Stimulated activated CD4-positive, alpha-beta T cell treated with anti-CD3 and anti-CD28 coated beads, Interleukin-12 subunit alpha, Interleukin-12 subunit beta, amount 100 ng/mL, for 24 hours (primary cell): ENCODE measurements around the gene COMMD1.
"Not testable (repeated sequence)": the region's sequence is repeated elsewhere in the genome, so short reads cannot be mapped to it uniquely, and the experiment has no call there.

ENCODE experiments used
- DNase-seq, 2 experiments: peaks; one replicate each; pipeline ENCODE4 v3.0.0-alpha.2; 2020; ENCODE audit warnings: low read depth in 2 of 2

COMMD1 gene

GRCh38 chr2:62074233-62074632 lies 168.8 kb downstream of the COMMD1 start:
- no peak for DNase-seq

- DNase-seq: no peak
These were observed 171.6 kb downstream of the COMMD1 start for GRCh38 chr2:62076980-62077638.

- DNase-seq: no peak
These were observed 179.3 kb downstream of the COMMD1 start for GRCh38 chr2:62084801-62085200.

GRCh38 chr2:62089658-62090057 lies 184.2 kb downstream of the COMMD1 start:
- no peak for DNase-seq

GRCh38 chr2:62091471-62091870 lies 186.0 kb downstream of the COMMD1 start:
- DNase-seq: no peak

- no peak for DNase-seq
These were observed 193.6 kb downstream of the COMMD1 start for GRCh38 chr2:62099050-62099449.

GRCh38 chr2:62099523-62100175 lies 194.2 kb downstream of the COMMD1 start:
- DNase-seq: no peak

GRCh38 chr2:62101886-62102285 lies 196.4 kb downstream of the COMMD1 start:
- DNase-seq: no peak

- DNase-seq: no peak
These were observed 197.0 kb downstream of the COMMD1 start for GRCh38 chr2:62102402-62102920.

- DNase-seq: no peak
These were observed 204.1 kb downstream of the COMMD1 start for GRCh38 chr2:62109554-62109953.

GRCh38 chr2:62110415-62111025 lies 205.0 kb downstream of the COMMD1 start:
- no peak for DNase-seq

- no peak for DNase-seq
These were observed 206.7 kb downstream of the COMMD1 start for GRCh38 chr2:62112179-62112578.

- DNase-seq: no peak
These were observed 209.1 kb downstream of the COMMD1 start for GRCh38 chr2:62114564-62114963.

GRCh38 chr2:62116983-62117382 lies 211.5 kb downstream of the COMMD1 start:
- no peak for DNase-seq

- no peak for DNase-seq
These were observed 212.7 kb downstream of the COMMD1 start for GRCh38 chr2:62118160-62118559.

- DNase-seq: no peak
These were observed 214.0 kb downstream of the COMMD1 start for GRCh38 chr2:62119311-62119974.

- not testable (repeated sequence) for DNase-seq
These were observed 220.8 kb downstream of the COMMD1 start for GRCh38 chr2:62126239-62126638.

- DNase-seq: no peak
These were observed 227.9 kb downstream of the COMMD1 start for GRCh38 chr2:62133320-62133823.

GRCh38 chr2:62136956-62137830 lies 231.7 kb downstream of the COMMD1 start:
- DNase-seq: no peak

GRCh38 chr2:62140426-62141141 lies 235.1 kb downstream of the COMMD1 start:
- no peak for DNase-seq
